Left hindlimb (tissue), 1 donor: ENCODE results near the gene ATAT1.

Source experiments
- DNase-seq: peaks from one replicate; pipeline ENCODE4 v3.0.0-alpha.2; 2018

The ATAT1 gene

DNA sequence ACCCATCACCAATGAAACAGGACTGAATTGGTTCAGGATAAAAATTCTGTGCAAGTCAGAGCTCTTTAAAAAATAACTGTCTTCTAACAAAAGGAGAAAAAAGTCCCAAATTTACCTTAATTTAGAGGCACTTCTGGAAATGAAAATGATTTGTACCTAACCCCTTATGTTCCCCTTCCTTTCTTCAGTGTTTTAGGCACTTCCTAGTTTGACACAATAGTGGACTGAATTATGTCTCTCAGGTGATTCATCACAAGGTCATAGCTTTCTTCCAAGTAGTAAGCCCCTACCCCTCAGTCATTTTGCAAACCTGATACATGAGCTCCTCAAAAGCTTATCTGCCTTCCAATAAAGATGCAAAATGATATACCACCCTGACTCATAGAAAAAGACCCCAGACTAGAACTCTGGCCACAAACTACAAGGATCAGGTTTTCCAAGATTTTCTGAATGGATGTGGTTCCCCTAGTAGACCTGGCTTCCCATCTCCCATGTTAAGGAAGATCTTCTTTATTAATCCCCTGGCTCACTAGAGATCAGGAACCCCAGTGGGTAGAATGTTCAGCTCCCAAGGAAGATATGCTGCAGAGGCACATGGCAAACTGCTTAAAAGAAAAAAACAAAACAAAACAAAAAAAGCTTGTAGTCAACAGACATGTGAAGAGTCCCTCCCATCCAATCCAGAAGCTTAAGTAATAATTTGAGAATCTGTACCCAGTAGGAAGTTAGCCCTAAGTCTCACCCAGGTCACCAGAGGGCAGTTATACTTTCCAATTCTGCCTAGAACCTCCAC lies 13.2 kb upstream of the ATAT1 start:
- DNase-seq, result no peak

DNA sequence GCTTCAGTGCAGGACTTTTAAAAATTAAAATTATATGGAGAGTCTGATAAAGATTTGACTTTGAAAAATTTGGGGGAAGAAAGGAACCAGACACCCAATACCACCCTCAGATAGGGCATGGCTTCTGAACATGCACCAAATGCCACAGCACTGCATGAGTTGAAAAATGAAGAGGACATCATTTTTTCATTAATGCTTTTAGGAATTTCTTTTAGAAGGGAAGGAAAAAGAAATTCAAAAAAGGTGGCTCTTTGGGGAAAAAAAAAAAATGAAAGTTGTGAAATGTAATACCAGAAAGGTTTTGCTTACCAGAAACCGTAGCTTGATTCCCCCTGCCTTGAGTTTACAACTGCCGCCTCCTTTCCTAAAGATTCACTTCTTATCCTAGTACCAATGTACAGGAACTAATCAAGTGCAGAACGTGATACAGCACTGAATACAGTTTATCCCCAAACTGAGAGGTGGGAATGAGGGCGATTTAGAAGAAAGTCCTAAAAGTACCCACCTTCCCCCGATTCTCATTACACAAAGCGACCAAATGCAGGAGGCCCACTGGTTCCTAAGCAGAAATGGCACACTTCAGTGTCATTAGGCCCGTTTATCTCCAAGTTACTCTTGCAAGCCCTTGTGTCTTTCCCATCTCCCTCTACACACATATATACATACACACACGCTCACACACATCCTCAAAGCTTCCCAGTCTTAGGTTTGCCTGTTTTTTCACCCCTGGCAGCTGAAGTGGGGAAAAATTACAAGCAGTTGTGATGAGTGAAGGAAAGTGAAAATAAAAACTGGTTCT lies 12.4 kb upstream of the ATAT1 start:
- DNase-seq, result no peak

DNA sequence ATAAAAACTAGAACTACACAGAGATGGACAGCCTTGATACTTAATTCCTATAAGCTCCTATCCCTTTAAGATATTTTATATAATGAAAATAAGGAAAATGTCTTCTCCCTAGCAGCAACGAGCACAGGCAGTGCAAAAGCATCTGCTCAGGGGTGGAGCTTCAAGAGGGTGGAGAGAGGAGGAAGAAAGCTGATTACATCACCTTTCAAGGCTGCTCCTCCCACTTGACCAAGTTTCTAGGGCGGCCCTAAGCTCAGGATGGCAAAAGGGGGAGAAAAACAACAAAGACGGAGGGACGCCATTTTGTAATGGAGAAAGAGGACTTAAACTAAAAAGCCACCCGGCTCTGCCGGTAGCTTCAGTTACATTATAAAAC lies 11.8 kb upstream of the ATAT1 start:
- DNase-seq, result peak; percentile 93

DNA sequence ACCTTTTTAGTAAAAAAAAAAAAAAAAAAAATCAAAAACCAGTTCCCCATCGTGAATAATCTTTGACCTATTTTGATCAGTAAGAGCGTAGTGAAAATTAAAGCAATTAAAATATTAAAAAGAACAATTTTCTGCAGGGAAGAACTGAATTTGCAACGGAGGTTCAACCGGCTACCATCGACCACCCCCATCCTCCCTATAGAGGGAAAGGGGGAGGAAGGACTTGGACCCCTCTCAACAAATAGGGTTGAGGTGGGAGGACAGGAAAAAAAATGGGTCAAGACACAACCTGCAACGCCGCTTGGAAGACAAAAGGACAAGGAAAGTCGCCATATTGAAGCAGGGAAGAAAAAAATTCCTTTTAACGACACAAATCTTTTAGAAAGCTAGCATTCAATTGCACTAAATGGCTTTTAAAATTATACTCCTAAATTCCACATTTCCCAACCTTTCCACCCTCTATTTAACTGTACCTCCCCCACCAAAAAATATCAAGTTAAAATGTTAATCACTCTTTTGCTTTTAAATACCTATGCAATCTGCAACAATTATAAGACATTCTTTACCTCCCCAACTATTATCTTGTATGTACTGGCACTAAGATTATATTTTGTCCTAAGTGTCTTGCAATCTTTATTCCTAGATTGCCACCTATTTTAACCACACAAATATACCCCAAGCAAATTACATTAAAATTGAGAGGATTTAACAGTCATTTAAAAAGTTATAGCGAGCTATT lies 11.3 kb upstream of the ATAT1 start:
- peak; percentile 84 for DNase-seq

DNA sequence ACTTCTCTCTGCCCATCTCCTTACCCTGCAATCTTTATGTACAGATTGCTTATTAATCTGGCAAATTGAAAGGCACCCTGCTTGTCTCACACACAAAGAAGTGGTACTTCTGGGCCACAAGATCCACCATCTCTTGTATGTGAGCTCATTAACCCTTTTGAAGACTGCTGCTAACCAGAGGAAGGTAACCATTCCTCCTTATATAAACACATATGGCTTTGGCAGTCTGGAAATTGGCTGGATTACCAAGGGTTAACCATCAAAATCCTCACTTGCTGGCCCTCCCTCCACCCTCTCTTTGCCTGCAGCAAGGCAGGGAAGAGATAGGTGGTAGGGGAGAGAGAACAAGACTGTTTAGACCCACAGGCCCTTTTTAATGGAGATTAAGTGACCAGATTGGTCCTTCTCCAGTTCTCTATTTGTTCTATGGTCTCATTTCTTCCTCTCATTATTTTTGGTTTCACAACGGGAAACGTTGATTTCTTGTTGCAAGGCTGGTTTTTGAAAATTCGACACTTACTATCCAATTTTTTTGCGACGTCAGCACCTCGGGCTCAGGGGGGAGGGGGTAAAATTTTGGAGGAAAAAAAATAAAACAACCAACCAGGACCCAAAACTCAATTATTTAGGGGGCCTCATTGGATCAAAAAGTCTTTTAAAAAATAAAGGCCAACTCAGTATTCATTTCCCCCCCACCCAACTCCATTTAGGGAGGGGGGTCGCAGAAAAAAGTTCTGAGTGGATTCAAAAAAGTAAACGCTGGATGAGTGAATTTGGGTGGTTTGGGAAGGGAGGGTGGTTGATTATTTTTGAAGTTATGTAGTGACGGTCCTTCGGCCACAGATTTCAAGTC lies 10.5 kb upstream of the ATAT1 start:
- DNase-seq, result peak; percentile 61

DNA sequence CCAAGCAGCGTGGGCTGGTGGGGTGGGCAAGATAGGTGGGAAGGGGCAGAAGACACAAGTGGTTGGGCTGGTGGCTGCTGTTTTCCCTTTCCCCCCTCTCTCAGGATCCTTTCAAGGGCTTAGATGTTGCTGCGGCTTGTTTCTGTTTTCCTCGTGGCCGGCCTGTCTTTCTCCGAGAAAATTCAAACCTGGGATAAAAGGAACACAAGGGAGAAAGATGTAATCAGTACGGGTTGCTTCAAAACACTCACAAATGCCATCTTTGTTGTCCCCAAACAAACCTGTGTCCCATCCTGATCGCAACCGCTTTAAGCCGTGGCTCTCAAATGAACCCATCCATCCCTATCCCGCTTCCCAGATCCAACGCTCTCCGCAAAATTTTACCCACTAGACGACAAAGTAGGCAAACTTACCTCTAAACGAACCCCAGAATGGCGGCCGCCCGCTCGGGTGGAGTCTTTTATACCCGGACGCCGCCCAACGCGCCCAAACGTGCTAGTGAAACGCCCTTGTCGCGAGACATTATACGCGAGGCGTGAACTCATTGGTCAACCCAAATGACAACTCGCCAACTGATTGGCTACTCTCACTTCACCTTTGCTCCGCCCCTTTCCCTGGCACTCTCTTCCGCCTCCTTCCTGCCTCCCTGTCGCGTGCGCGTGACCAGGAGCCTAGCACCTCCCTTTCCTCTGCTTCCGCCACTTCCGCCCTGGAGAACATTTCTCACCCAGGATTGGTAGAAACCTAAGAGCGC lies 9.7 kb upstream of the ATAT1 start, which contains the start of gene PPP1R10:
TSS of gene PPP1R10 (minus strand) at position 433 of the 754 bp plus-strand sequence. CDS start 7,299 bp downstream, outside the sequence.
- peak; percentile 100 for DNase-seq

DNA sequence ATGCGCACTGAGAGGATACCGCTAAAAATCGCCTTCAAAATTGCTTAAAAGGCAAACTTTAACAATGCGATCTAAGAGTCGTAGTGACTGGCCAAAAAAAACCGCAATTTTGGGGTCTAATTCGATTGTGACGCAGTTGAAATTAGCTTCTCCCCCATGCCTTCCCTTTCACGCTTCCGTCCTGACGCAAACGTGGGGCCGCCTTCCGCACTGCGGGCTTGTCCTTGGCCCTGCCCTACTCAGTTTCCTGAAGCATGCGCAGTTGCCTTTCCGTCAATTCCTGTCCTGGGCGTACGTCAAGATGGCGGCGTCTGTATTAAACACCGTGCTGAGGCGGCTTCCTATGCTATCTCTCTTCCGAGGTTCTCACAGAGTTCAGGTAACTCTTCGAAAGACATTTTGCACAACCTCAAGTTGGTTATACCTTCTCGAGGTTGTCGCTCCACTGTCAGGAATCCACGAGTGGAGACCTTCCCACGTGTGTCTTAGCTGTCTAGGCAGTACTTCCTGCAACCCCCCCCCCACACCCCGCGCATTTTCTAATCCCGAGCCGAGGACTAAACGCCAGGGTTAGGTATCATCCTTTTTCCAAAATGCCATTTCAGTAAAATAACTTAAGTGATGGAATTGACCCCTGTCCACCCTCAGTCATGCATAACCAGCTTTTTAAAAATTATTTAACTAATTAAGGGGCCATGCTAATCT lies 9.0 kb upstream of the ATAT1 start, which contains the start of gene MRPS18B:
TSS of gene MRPS18B (plus strand) at position 276 of the 705 bp plus-strand sequence. CDS start at position 302, 26 bp downstream.
- DNase-seq, result peak; percentile 98

DNA sequence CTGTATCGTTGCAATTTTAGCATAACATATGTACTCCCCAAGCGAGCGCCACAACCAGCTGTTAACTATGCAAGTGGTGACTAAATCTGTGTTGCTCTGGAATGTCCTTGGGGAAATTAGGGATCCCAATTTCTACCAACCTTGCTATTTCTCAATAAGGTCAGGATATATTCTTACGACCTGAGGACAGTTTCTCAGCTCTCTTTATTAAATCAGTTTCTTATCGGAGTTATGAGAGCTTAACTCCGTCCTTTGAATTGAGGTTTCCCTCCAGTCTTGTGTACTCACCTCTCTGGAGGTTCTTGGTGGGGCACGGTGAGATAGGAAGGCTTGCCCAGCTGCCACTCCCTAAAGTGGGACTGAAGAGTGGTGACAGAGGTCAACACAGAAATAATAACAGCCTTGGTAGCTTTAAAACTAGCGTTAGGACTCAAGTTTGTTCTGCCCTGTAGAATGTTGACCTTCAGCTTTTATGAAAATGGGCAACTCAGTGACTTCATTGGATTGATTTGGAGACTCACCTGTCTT lies 8.3 kb upstream of the ATAT1 start:
- no peak for DNase-seq

DNA sequence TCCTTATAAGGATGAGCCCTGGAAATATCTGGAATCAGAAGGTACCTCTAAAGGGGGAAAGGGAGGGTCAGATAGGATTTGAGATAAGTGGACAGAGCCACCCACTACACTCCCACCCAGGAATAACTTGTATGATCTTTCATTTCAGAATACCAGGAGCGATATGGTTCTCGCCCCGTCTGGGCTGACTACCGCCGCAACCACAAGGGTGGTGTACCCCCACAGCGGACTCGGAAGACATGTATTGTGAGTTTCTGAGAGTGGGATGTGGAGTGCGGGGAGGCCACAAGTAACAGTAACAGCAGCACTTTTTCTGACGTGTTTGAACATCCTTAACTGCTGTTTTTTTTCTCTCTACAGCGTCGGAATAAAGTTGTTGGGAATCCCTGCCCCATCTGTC lies 7.1 kb upstream of the ATAT1 start:
- DNase-seq, result no peak

DNA sequence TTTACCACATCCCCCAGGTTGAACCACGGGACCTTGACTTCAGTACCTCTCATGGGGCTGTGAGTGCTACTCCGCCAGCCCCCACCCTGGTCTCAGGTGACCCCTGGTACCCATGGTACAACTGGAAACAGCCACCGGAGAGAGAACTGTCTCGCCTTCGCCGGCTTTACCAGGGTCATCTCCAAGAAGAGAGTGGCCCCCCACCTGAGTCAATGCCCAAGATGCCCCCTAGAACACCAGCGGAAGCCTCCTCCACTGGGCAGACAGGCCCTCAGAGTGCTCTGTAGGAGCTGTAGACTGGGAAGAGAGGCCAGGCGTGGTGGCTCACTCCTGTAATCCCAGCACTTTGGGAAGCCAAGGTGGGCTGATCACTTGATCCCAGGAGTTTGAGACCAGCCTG lies 1.2 kb upstream of the ATAT1 start:
- no peak for DNase-seq

DNA sequence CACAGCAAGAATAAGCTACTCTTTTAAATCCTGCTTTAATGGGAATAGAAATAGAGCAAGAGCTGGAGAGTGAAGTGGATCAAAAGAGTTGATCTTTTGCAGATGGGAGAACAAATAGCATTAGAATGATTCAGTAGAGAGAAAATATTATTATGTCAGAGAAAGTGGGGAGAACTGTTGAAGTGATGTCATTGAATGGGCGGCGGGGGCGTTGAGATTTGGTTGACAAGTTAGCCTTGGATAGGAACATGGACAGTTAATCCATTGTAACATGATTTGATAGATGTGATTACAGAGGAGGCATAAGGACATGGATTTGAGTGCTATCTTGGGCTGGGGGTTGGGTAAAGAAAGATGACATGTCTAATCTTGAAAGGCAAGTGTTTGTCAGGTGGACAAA lies 9.2 kb downstream of the ATAT1 start:
- no peak for DNase-seq

DNA sequence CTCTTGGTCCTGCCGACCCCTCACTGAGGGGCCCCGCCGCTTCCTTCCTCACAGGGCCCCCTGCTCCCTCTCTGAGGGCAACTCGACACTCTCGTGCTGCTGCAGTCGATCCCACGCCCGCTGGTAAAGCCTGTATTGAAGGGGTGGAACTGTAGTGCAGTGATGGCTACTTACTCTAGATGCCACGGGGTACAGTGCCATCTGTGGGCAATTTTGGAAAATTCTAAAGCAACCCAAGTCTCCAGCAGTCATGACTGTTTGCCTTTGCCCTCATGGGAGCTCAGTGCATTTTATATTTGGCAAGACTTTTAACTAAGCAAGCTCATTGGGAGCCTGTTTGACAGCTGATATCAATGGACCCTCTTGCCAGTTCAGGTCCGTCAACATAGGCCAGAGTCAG lies 13.8 kb downstream of the ATAT1 start:
- no peak for DNase-seq

DNA sequence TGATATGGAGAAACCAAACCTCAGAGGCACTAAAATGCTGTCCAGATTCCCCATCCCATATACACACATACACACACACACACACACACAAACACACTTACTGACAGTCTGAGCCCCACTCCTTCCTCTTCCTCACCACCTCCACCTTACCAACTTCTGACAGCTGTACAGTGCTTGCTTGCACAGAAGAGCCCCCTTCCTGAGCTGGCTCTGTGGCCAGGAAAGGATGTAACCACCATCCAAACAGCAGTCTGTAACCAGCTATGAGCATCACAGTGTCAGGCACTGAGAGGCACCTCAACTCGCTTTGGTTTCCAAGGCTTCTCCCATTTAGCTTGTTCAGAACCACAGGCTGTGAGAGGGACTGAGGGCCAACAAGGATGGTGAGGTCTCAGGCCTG lies 14.4 kb downstream of the ATAT1 start:
- DNase-seq, result no peak

DNA sequence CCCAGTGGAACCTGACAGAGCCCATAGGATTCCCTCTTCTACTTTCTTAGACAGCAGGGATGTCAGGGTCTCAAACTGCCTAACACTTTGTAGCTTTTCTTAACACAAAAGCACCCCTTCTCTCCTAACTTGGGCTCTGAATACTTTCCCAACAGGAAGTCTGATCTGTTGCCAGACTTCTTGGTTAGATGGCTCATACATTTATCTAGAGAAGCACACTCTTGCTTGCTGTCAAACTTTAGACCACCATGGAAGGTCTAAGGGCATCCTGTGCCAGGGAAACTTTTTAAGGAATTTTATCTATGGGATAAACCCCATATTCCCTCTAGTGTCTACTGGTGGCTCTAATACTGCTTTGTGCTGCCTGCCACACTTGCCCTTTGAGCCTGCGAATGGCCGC lies 17.0 kb downstream of the ATAT1 start:
- DNase-seq, result no peak

DNA sequence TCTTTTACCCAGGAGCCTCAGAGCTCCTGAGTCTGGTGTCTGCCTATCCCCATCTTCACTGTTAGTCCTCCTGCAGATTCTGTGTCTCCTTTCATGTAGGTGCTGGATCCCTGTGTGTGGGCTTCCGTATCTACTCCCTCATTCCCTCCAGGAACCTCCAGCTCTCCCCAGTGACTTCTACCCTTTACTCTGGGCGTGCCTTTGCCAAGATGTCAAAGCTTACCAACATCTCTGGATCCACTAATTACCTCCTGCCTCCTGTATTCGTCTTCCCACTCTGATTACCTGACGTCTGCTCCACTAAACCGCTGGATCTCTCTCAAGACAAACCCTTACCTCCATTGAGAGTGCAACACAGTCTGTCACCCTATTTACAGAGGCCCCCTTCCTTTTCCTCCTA lies 18.1 kb downstream of the ATAT1 start:
- DNase-seq, result no peak

DNA sequence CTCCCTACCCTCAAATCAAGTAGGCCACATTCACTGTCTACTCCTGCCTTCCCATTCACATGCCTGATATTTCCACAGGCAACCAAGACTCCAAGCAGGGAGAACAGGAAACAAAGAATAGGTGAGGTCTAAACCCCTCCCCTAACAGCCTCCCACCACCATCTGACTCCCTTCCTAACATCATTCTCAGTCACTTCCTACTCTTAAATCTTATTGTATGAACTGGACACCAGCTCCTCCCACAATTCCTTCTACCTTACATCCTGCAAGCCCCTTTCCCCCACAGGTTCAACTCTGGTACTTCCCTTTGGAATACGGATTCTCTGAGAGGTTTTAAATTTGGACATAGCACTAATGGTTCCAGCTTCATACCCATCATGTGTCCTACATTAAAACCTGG lies 19.3 kb downstream of the ATAT1 start:
- DNase-seq, result no peak

DNA sequence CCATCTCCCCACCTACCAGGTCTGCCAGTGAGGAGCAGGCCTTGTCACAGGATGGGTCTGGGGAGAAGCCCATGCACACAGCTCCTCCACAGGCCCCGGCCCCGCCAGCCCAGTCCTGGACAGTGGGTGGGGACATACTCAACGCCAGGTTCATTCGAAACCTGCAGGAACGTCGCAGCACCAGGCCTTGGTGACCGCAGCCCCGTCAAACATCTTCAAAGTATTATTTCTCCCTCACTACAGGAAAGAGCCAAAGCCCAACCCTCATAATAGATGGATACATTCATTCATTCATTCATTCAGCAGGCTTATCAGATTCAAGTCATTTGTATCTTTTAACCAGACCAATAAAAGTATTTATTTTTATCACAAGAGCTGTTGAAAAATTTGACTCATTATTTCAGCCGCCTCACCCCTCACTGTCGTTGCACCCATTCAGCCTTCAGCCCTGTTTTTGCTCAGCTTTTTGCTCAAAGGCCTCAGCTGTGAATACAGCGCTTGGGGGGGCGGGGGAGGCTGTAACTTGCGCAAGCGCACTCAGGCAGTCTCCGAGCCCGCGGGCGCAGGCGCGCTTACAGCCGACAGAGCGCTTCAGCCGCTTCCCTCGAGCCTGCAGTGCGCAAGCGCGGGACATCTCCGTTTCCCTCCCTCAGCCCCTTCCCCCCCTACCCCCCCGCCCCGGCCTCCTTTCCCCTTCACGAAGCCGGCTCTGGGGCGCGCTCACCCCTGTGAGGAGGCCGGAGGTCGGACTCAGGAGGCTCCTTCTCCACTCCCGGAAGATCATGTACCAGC lies 20.0 kb downstream of the ATAT1 start, which contains the start of gene C6orf136:
TSS of gene C6orf136 (plus strand) at position 684 of the 792 bp plus-strand sequence. CDS start at position 783, 99 bp downstream.
- DNase-seq, result peak; percentile 95

DNA sequence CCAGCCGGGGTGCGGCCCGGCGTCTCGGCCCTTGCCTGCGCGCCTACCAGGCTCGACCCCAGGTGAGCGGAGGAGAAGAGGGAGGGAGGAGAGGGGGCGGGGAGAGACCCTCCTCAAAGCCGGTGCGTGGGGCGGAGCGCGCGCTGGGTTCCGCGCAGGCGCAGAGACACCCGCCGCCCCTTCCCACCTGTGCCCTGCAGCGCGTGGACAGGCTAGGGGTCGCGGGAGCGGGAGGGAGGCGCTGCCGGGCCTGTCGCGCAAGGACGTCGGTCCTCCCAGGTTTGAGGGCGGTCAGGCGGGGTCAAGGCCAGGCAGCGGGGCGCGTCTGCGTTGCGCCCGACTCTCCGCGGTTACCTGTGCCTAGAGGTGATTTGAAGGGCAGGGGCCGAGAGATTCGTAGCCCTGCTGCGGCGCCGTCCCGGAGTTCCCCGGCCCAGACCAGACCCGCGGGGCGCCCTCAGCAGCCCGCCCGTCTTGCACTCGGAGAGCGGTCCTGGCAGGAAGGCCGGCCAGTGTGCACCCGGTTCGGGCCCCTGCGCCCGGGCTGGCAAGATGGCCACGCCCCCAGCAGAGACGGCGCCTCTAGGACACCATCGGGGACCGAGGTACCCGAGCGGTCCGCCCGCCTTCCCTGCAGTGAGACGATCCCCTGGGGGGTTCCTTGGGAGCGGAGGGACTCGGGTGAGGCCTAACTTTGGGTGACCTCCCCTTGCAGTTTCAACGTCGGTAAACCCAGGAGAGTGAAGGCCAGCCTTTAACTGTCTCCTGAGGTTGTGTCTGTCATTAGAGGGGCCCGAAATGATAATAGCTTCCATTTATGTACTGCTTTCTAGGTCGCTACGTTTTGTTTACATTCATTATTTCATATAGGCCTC lies 20.8 kb downstream of the ATAT1 start:
- DNase-seq, result peak; percentile 73

DNA sequence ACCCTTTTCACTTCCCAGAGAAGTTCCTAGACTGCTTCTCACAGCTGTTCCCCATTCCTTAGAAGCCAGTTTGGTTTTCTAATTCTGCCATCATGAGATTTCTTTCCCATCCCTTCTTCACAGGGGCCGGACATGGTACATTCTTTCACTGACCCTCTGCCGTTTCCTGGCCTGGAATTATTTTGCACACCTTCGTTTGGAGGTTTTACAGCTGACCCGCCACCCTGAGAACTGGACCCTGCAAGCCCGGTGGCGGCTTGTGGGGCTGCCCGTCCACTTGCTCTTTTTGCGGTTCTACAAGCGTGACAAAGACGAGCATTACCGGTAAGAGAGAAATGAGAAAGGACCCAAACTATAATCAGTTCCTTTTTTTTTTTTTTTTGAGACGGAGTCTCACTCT lies 24.5 kb downstream of the ATAT1 start:
- DNase-seq, result no peak
